Measurements from ENCODE around the gene PLSCR5. TPM values are rescaled to one million over a fixed set of nuclear protein-coding genes. Genes with fewer than 3 reads are reported as not detected.

Gene PLSCR5
- total and polyA plus RNA-seq, 2 experiments from 2014 or later, result not detected

GRCh38 chr3:146621723-146622122, 16.6 kb upstream of the PLSCR5 start:
- H3K4me3 ChIP-seq, result no peak overlapping the region
- Mint-ChIP-seq H3K27ac (no peak overlapping the region), H3K27me3 (ENCODE audit: insufficient read depth, low read depth, poor library complexity) (no peaks in the 10 kb centered on the region), H3K9me3 (no peaks in the 10 kb centered on the region), H3K4me1 (peaks cover 5% of the 10 kb centered on the region; the same call in 1 of the 3 replicates), H3K36me3 (ENCODE audit: low read depth) (no peaks in the 10 kb centered on the region), H3K4me3 (no peak overlapping the region)
- TF ChIP-seq, protein P1, sequence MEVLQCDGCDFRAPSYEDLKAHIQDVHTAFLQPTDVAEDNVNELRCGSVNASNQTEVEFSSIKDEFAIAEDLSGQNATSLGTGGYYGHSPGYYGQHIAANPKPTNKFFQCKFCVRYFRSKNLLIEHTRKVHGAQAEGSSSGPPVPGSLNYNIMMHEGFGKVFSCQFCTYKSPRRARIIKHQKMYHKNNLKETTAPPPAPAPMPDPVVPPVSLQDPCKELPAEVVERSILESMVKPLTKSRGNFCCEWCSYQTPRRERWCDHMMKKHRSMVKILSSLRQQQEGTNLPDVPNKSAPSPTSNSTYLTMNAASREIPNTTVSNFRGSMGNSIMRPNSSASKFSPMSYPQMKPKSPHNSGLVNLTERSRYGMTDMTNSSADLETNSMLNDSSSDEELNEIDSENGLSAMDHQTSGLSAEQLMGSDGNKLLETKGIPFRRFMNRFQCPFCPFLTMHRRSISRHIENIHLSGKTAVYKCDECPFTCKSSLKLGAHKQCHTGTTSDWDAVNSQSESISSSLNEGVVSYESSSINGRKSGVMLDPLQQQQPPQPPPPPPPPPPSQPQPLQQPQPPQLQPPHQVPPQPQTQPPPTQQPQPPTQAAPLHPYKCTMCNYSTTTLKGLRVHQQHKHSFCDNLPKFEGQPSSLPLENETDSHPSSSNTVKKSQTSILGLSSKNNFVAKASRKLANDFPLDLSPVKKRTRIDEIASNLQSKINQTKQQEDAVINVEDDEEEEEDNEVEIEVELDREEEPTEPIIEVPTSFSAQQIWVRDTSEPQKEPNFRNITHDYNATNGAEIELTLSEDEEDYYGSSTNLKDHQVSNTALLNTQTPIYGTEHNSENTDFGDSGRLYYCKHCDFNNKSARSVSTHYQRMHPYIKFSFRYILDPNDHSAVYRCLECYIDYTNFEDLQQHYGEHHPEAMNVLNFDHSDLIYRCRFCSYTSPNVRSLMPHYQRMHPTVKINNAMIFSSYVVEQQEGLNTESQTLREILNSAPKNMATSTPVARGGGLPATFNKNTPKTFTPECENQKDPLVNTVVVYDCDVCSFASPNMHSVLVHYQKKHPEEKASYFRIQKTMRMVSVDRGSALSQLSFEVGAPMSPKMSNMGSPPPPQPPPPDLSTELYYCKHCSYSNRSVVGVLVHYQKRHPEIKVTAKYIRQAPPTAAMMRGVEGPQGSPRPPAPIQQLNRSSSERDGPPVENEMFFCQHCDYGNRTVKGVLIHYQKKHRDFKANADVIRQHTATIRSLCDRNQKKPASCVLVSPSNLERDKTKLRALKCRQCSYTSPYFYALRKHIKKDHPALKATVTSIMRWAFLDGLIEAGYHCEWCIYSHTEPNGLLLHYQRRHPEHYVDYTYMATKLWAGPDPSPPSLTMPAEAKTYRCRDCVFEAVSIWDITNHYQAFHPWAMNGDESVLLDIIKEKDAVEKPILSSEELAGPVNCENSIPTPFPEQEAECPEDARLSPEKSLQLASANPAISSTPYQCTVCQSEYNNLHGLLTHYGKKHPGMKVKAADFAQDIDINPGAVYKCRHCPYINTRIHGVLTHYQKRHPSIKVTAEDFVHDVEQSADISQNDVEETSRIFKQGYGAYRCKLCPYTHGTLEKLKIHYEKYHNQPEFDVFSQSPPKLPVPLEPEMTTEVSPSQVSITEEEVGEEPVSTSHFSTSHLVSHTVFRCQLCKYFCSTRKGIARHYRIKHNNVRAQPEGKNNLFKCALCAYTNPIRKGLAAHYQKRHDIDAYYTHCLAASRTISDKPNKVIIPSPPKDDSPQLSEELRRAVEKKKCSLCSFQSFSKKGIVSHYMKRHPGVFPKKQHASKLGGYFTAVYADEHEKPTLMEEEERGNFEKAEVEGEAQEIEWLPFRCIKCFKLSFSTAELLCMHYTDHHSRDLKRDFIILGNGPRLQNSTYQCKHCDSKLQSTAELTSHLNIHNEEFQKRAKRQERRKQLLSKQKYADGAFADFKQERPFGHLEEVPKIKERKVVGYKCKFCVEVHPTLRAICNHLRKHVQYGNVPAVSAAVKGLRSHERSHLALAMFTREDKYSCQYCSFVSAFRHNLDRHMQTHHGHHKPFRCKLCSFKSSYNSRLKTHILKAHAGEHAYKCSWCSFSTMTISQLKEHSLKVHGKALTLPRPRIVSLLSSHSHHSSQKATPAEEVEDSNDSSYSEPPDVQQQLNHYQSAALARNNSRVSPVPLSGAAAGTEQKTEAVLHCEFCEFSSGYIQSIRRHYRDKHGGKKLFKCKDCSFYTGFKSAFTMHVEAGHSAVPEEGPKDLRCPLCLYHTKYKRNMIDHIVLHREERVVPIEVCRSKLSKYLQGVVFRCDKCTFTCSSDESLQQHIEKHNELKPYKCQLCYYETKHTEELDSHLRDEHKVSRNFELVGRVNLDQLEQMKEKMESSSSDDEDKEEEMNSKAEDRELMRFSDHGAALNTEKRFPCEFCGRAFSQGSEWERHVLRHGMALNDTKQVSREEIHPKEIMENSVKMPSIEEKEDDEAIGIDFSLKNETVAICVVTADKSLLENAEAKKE (CRISPR knock-in tag; IDR thresholded peaks at IDR 0.05), result no peak
- TF ChIP-seq ZNF114 (CRISPR knock-in tag; IDR thresholded peaks at IDR 0.05), result no peak
- TF ChIP-seq CREB1 (CRISPR knock-in tag; IDR thresholded peaks at IDR 0.05; ENCODE audit: low read depth), result no peak
- TF ChIP-seq STAT1 (IDR thresholded peaks at IDR 0.05; ENCODE audit: unreplicated experiment), result no peak
- TF ChIP-seq EZH2phosphoT487 (IDR thresholded peaks at IDR 0.05; ENCODE audit: unreplicated experiment), result no peak
- TF ChIP-seq EZH2 (IDR thresholded peaks at IDR 0.05; ENCODE audit: low read depth, unreplicated experiment), result no peak
- no peak for TF ChIP-seq NANOG (IDR thresholded peaks at IDR 0.05; ENCODE audit: borderline replicate concordance)
- TF ChIP-seq ZNF331 (CRISPR knock-in tag; IDR thresholded peaks at IDR 0.05; ENCODE audit: low read depth), result no peak
- TF ChIP-seq, protein P2, sequence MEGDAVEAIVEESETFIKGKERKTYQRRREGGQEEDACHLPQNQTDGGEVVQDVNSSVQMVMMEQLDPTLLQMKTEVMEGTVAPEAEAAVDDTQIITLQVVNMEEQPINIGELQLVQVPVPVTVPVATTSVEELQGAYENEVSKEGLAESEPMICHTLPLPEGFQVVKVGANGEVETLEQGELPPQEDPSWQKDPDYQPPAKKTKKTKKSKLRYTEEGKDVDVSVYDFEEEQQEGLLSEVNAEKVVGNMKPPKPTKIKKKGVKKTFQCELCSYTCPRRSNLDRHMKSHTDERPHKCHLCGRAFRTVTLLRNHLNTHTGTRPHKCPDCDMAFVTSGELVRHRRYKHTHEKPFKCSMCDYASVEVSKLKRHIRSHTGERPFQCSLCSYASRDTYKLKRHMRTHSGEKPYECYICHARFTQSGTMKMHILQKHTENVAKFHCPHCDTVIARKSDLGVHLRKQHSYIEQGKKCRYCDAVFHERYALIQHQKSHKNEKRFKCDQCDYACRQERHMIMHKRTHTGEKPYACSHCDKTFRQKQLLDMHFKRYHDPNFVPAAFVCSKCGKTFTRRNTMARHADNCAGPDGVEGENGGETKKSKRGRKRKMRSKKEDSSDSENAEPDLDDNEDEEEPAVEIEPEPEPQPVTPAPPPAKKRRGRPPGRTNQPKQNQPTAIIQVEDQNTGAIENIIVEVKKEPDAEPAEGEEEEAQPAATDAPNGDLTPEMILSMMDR (conservative IDR thresholded peaks at IDR 0.05; ENCODE audit: low read depth in 2 of 2), result no peak
- no peak for TF ChIP-seq POLR2AphosphoS5 (IDR thresholded peaks at IDR 0.05; ENCODE audit: low read depth)
- TF ChIP-seq ETS1 (IDR thresholded peaks at IDR 0.05), result no peak
- TF ChIP-seq REST (IDR thresholded peaks at IDR 0.05; ENCODE audit: unreplicated experiment), result no peak
- no peak for TF ChIP-seq JUNB (IDR thresholded peaks at IDR 0.05; ENCODE audit: unreplicated experiment)
- H3K9me2 ChIP-seq (ENCODE audit: insufficient read depth), result no peaks in the 10 kb centered on the region
- ATAC-seq, result no peak
- H3K27ac ChIP-seq (ENCODE audit: low read depth), result no peak overlapping the region
- H3K79me2 ChIP-seq (replicated peaks; ENCODE audit: insufficient read depth), result no peaks in the 10 kb centered on the region
- no peaks in the 10 kb centered on the region for H3K27me3 ChIP-seq (ENCODE audit: insufficient read depth)
- H3K4me1 ChIP-seq (ENCODE audit: insufficient read depth), result no peaks in the 10 kb centered on the region
- H3F3A ChIP-seq (replicated peaks; ENCODE audit: low read depth), result no peaks in the 10 kb centered on the region
- H3K4me2 ChIP-seq, result no peak overlapping the region
- no peaks in the 10 kb centered on the region for H3K36me3 ChIP-seq (ENCODE audit: insufficient read depth)
- peak; percentile 21 for DNase-seq (ENCODE audit: low spot score)
- H2AFZ ChIP-seq, result no peak overlapping the region
- H4K20me1 ChIP-seq (replicated peaks; ENCODE audit: insufficient read depth), result no peaks in the 10 kb centered on the region

Measured in GM23338 (cell line).